ENCODE results near the gene SLC26A11.
A peak's percentile ranks its signal among the peaks of the same experiment; 100 is the strongest.

The SLC26A11 gene

GRCh38 chr17:80286638-80286960 is 66.4 kb downstream of the SLC26A11 start:
- TF ChIP-seq, protein P1, sequence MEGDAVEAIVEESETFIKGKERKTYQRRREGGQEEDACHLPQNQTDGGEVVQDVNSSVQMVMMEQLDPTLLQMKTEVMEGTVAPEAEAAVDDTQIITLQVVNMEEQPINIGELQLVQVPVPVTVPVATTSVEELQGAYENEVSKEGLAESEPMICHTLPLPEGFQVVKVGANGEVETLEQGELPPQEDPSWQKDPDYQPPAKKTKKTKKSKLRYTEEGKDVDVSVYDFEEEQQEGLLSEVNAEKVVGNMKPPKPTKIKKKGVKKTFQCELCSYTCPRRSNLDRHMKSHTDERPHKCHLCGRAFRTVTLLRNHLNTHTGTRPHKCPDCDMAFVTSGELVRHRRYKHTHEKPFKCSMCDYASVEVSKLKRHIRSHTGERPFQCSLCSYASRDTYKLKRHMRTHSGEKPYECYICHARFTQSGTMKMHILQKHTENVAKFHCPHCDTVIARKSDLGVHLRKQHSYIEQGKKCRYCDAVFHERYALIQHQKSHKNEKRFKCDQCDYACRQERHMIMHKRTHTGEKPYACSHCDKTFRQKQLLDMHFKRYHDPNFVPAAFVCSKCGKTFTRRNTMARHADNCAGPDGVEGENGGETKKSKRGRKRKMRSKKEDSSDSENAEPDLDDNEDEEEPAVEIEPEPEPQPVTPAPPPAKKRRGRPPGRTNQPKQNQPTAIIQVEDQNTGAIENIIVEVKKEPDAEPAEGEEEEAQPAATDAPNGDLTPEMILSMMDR (conservative IDR thresholded peaks at IDR 0.05; ENCODE audit: low read depth) = no peak

GRCh38 chr17:80287038-80287437 is 66.8 kb downstream of the SLC26A11 start:
- ChIA-PET POLR2A (ENCODE audit: low non-redundant PET) (no interaction called here), CTCF (no interaction called here)
- peak overlapping the region; percentile 33 for H3K27ac ChIP-seq
- TF ChIP-seq, protein P1 (conservative IDR thresholded peaks at IDR 0.05; ENCODE audit: low read depth) = no peak
- no peak for DNase-seq (ENCODE audit: low spot score)

More at GRCh38 chr17:80286638-80286960, 66.4 kb downstream of the SLC26A11 start:
- peak overlapping the region; percentile 33 for H3K27ac ChIP-seq
- DNase-seq (ENCODE audit: low spot score) = no peak
- POLR2A ChIA-PET (ENCODE audit: low non-redundant PET) = no interaction called here
- CTCF ChIA-PET = no interaction called here

DNA sequence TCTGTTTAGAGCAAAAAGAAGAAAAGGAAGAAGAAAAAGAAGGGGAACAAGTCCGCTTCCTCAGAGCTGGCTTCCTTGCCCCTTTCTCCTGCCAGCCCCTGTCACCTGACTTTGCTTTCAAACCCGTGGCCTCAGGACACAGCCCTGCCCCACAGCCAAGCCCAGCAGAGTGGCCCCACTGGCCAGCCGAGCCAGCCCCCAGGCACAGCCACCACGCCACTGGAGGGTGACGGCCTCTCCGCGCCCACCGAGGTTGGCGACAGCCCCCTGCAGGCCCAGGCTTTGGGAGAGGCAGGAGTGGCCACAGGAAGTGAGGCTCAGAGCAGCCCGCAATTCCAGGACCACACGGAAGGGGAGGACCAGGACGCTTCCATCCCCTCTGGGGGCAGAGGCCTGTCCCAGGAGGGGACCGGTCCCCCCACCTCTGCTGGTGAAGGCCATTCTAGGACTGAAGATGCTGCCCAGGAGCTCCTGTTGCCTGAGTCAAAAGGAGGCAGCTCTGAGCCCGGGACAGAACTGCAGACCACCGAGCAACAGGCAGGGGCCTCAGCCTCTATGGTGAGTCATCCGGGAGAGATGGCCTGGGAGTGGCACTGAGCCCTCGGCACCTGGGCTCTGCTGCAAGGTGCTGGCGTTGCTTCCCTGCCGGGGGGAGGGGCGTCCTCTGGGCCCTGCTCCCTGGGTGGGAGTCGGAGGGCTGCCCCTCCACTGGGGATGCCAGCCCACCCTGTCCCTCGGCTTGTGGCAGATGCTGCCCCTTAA is 67.8 kb downstream of the SLC26A11 start:
- no peak for DNase-seq (ENCODE audit: low spot score)
- TF ChIP-seq, protein P1 (conservative IDR thresholded peaks at IDR 0.05; ENCODE audit: low read depth) = no peak
- CTCF ChIA-PET = no interaction called here
- peak overlapping the region; percentile 33 for H3K27ac ChIP-seq
- POLR2A ChIA-PET (ENCODE audit: low non-redundant PET) = no interaction called here

DNA sequence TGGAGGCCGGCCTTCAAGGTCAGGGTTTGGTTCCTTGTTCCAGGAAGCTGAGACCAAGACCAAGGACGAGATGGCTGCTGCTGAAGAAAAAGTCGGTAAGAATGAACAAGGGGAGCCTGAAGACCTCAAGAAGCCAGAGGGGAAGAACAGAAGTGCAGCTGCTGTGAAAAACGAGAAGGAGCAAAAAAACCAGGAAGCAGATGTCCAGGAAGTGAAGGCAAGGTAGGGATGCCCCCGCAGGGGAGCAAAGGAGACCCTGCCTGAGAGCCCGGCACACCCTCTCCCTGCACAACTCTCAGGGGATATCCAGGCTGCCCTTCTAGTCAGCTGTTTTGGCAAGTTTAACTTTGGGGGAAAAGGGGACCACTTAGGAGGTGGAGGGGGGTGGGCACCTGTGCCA is 69.4 kb downstream of the SLC26A11 start:
- ChIA-PET POLR2A (ENCODE audit: low non-redundant PET) (no interaction called here), CTCF (no interaction called here)
- DNase-seq (ENCODE audit: low spot score) = no peak
- H3K27ac ChIP-seq = peak overlapping the region; percentile 33
- TF ChIP-seq, protein P1 (conservative IDR thresholded peaks at IDR 0.05; ENCODE audit: low read depth) = no peak

- no peak for DNase-seq (ENCODE audit: low spot score)
- ChIA-PET CTCF (no interaction called here), POLR2A (ENCODE audit: low non-redundant PET) (no interaction called here)
- H3K27ac ChIP-seq = peak overlapping the region; percentile 33
- TF ChIP-seq, protein P1 (conservative IDR thresholded peaks at IDR 0.05; ENCODE audit: low read depth) = no peak
These were observed 69.9 kb downstream of the SLC26A11 start for GRCh38 chr17:80290156-80290555.

GRCh38 chr17:80291260-80291659 is 71.0 kb downstream of the SLC26A11 start:
- ChIA-PET CTCF (no interaction called here), POLR2A (ENCODE audit: low non-redundant PET) (no interaction called here)
- no peak overlapping the region for H3K27ac ChIP-seq
- TF ChIP-seq, protein P1 (conservative IDR thresholded peaks at IDR 0.05; ENCODE audit: low read depth) = no peak
- no peak for DNase-seq (ENCODE audit: low spot score)

Measured in RWPE1 (cell line).